GM11168 (cell line): ENCODE results near the gene VPS37C.
"Not testable (repeated sequence)": the region's sequence is repeated elsewhere in the genome, so short reads cannot be mapped to it uniquely, and the experiment has no call there.

Experiments used
- in situ Hi-C: fragments of 300-500 bp; cut with MboI; formaldehyde crosslinking; loops from one replicate; pipeline ENCODE4 v1.12.0; 2022; ENCODE audit warnings: low sequenced_read_pairs; ENCODE audit not compliant: unreplicated experiment

VPS37C gene

DNA sequence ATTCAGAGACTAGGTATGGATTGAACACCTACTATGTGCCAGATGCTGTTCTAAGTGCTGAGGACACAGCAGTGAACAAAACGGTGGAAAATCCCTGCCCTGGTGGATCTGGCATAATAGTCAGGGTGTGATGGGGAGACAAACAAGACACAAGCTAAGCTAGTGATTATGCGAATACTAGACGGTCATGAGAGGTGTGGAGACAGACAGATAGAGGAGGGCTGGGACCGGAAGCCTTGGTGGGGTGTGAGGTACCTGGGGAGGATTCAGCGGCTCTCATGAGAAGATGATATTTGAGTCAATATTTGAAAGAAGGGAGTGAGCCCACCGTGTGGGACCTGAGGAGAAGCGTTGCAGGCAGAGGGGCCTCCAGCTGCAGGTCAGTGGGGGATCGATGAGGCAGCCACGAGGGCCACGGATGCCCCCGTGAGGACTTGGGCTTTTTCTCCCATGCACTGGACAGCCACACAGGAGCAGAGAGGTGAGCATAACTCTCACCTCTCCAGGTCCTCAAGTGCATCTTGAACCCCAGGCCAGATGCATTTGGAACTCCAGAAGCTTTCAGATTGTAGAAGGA is 54.2 kb downstream of the VPS37C start:
- in situ Hi-C loops, result no loop called here

DNA sequence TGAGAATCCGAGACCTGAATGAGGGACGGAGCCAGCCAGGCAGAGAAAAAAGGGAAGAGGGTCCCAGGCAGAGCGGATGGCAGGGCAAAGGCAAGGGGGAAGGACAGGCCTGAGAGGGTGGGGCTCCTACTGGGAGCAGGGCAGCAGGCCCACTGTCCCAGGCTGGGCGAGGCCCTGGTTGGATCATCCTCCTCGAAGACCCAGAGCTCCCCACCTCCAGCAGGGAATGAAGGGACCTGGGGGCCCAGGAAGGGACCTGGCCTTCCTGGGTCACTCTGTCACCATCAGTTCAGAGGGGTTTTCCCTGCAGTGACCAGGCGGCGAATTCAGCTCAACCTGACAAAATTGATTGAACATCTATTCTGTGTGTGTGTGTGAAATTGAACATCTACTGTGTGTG is 54.9 kb downstream of the VPS37C start:
- in situ Hi-C loops, result no loop called here

DNA sequence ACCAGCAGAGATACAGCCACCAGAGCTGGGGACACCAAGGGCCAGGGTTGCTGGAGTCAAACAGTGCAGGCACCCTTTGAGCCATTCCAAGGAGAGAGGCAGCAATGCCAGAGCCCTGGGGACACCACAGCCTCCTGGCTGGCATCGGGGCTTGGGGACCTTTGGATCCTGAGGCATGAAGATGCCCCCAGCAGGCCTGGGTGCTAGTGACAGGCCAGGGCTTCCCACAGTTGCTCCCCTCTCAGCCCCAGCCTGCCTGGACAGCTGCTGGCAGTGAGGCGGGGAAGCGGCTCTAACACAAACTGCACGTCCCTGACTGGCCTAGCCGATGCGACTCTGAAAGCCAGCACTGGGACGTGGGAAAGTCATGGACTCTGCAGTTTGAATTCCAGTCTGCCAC is 56.3 kb downstream of the VPS37C start:
- in situ Hi-C loops, result no loop called here

DNA sequence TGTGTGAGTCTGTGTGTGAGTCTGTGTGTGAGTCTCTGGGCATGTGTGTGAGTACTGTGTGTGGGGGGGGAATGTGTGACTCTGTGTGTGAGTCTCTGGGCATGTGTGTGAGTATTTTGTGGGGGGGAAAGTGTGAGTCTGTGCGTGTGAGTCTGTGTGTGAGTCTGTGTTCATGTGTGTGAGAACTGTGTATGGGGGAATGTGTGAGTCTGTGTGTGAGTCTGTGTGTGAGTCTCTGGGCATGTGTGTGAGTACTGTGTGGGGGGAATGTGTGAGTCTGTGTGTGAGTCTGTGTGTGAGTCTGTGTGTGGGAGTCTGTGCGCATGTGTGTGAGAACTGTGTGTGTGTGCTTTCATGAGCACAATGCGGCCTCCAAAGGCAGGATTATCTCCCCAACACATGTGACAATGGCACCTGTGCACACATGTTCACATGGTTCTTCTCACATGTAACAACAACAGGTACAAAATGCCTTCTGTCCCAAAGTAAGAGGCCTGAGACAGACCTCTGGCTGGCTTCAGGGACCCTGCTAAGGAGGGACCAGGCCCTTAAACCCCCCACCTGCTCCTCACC is 57.3 kb downstream of the VPS37C start:
- in situ Hi-C loops, result no loop called here

DNA sequence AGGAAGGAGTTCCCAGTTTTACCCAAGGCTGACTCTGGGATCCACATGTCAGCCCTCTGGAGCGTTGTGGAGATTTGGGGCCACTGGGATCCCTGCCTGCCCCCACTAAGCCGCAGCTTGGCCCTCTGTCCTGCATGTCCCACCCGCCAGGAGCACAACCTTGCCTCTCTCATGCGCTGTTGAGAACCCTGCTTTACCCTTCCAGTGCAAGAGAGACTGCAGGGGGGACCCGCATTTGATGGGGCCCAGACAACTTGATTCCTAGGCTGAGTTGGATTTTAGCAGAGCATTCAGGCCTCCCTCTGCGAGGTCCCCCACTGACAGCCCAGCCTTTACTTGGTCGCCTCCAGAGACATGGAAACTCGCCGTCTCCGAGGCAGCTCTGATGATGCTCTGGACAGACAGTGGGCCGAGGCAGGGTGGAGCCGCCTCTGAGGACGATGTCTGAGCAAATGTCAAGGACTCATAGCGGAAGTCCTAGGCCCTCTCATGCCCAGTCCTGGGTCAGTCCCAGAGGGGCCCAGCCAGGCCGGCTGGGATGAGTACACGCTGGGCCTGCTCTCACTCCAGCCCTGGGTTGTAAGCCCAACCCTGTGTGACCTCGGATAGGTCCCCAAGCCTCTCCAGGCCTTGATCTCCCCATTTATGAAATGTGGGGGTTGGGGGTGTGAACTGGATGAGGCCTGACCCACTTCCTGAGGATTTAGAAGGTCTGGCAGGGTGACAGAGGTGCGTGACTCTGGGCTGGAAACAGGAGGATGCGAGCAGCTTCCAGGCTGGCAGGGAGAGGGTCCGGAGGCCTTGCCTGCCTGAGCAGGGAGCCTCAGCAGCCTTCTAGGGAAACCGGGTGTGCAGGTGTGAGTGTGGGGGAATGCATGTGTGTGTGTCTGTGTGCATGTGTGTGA is 58.3 kb downstream of the VPS37C start:
- in situ Hi-C loops, result no loop called here

DNA sequence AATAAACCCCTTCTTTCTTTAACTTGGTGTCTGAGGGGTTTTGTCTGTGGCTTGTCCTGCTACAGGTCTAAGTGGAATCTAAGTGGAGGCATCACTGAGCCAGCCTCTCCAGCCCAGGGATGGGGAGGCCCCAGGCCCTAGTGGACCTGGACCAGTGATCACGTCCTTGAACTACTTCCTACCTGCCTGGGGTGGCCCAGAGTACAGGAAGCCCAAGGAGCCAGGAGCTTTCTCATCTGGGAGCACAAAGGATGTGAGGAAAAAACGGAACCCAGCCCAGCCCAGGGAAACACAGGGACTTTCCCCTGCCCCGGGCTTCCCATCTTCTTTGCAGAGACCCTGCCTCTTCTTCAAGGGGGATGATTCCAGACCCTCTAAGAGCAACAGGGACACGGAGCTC is 62.4 kb downstream of the VPS37C start:
- in situ Hi-C loops, result no loop called here

DNA sequence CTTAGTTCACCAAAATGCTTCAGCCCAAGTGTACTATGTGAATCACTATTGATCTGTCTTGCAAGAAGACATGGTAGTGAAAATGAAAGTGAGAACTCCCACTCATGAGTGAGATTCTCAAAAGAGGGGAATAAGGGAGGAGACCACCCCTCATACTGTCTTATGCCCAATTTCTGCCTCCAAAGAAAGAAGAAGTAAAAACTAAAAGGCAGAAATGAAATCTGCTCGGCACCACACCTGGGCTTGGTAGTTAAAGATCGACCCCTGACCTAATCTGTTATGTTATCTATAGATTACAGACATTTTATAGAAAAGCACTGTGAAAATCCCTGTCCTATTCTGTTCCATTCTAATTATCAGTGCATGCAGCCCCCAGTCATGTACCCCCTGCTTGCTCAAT is 63.0 kb downstream of the VPS37C start:
- in situ Hi-C loops, result not testable (repeated sequence)

DNA sequence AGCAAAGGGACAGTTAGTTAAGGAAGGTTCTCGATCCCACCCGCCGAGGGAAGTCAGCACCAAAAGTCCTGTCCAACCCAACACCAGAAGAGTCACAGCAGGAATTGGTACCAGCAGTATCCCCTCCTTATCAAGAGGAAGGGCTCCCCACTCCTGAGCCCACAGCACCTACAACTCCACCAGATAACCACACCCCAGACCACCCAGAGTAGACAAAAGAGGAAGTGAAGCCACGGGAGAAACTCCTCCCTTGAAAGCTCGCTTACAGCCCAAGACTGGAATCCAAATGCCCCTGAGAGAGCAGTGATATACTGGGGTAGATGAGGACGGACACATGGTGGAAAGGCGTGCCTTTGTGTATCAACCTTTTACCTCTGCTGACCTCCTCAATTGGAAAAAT is 66.2 kb downstream of the VPS37C start:
- in situ Hi-C loops, result no loop called here

DNA sequence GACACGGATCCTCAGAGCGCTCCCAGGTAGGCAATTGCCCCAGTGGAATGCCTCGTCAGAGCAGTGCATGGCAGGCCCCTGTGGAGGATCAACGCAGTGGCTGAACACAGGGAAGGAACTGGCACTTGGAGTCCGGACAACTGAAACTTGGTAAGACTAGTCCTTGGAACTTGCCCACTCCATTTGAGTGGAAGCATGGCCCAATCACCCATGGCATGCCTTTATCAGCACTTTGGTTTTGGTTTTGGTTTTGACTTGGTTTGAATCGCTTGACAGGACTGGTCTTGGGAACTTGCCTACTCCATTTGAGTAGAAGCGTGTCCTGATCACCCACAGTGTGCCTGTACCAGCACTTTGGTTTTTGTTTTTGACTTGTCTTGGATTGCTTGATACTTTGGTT is 67.1 kb downstream of the VPS37C start:
- in situ Hi-C loops, result not testable (repeated sequence)

DNA sequence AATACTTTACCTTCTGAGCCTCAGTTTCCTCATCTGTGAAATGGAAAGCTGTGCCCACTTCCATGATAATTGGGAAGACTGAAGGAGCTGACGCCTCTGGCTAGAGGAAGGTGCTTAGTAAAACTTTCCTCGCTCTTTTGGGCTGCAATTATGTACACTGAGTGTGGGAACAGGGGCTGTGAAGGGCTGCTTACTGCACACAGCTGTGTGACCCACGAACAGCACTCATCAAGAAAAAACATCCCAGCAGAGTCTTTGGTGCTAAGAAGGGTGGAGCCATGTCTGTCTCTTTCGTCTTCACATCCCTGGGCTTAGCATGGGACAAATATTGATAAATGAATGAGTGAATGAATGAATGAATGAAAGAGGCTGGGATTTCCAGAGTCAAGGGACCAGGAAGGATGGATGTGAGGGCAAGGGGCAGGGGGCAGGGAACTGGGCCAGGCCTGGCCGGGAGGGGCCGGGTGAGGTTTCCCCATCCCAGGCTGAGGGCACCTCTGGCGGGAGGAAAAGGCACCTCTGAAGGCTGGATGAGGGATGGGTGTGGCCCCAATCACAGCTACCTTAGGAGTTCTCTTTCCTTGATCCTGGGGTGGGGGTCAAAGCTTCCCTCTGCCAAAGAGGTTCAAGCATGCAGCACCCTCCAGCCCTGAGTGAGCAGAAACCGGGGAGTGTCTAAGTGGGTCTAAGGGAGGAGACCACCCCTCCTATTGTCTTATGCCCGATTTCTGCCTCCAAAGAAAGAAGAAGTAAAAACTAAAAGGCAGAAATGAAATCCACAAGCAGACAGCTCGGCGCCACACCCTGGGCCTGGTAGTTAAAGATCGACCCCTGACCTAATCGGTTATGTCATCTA is 68.1 kb downstream of the VPS37C start:
- in situ Hi-C loops, result no loop called here

DNA sequence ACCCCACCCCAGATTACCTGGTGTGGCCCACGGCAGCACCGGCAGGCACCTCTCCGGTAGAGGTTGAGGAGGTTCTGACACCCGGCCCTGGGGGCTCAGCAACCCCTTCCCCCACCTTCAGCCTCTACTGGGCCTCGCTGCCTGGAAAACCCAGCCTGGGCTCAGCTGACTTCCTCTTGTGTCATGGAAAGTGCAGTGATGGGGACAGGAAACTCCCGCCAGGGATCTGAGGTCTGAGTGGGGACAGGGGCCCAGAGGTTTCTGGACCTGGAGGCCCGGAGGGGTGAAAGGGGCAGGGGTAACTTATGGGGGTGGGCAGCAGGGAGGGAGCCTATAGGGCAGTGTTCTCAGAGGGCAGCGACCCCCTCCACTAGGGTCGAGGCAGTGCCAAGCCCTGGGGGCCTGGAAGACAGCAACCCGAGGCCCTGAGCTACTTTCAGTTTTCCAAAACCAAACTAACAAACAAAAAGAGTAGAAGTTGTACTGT is 68.9 kb downstream of the VPS37C start:
- in situ Hi-C loops, result no loop called here

DNA sequence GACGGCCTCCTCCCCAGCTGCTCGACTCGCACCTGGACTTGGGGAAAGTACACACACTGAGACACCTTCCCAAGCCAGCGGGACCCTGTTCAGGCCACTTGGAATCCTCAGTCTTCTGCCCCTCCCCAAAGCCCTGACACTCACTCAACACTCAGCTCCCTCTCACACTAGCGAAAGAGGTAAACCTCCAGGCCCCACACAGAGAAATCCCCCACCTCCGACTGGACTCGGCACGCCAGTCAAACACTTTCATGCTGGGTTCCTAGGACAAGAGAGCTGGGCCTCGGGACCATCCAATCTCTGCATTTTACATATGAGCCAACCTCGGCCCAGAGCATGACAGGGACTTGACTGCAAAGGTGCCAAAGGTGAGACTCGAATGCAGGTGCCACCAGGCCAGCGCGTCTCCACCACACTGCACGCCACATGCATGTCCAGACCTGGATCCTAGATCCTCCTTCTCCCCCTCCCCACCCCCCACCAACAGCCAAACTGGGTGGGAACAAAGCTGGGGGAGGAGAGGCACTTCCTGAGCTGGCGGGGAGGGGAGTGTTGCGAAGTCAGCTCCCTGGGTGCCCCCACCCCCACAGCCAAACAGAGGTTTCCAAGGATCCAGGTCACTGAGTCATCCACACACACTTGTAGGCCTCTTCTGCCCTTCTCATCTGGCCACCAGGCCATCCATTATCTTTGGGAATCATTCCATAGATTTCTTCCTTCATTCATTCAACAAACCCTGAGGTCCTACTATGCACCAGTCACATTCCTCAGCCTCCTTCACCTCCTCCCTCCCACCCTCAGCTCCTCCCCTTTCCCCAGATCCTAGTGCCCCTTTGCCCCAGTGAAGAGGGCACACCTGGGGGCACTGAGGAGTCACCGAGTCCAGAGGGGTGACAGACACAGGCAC is 69.6 kb downstream of the VPS37C start:
- in situ Hi-C loops, result no loop called here

DNA sequence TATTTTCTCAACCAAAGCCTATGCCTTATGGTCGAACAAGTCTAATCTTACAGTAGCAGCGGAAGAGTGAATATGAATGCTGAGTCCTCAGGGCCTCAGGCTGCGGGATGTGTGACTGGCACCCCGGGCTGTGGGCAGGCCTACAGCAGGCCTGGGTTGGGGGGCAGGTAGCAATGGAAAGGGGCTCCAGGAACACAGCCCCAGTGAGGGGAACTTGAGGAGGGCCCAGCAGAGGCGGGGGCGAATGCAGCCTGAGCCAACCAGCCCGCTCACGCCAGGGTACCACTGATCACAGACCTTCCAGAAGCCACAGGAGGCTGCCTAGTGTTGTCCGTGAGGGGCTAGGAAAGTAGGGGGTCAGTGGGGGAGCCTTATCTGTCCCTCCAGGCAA is 70.2 kb downstream of the VPS37C start:
- in situ Hi-C loops, result no loop called here

DNA sequence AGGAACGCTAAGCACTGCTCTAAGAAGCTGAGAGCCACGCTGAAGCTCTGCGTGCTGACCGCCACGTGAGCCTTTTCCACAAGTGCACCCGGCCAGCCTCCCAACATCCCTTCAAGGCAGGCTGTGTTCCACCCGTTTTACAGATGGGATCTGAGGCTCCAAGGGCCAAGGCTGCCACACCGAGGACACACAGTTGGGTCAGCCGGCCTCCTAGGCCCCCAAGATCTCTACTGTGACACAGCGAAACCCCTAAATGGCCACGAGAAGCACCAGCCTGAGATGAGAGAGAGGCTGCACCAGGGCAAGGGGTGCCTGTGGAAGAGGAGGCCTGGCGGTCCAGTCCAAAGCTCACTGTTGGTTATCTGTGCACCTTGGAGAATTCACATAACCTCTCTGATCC is 70.7 kb downstream of the VPS37C start:
- in situ Hi-C loops, result no loop called here

DNA sequence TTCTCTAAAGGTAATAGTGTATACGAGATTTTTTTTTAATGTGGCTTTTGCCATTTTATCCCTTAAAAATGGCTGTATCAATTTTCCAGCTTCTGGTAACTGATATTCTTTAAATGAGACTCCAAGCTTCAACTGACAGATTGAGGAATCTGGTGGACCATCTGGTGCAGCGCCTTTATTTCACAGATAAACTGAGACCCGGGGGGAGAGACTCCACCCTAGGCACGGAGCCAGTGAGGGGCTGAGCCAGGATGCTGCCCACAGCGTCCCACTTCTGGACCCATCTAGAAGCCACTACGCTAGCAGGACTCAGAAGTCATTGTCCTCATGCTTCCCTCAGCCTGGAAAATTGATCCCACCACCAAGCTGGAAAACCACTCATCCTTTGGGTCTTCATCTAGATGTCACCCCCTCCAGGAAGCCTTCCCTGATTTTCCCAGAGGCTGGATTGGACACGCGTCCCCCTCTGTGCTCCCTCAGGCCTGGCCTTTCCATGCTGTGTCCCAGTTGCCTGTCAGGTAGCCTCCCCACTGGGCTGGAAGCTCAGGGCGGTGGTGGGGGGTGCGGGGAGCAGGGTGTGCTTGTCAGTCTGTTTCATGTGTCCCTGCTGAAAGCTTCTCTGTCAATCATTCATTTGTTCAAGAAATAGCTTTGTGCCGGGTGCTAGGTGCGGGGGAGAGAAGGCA is 71.3 kb downstream of the VPS37C start:
- in situ Hi-C loops, result no loop called here

DNA sequence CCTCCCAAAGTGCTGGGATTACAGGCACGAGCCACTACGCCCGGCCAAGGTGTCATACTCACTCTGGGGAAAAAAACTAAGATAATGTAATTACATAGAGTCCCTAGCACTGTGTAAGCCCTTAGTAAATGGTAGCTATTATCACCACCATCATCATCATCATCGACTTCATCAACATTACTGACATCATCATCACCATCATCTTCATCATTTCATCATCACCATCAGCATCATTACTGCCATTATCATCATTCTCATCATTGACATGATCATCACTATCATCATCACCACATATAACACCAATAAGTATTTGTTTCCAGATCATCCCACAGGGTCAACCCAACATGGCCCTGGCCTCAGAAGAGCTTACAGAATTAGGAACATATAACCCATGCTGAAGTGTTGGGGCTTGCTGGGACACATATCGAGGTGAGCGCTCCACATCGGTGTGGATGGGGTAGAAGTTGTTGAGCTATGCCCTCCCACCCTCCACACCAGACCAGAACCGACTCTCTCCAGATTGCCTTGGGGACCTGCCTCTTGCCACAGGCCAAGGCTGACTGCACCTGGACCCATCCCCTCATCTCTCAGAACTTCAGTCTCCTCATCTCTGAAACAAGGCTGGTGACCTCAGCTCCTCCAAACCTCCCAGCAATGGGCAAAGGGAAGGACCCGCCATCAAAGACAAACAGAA is 73.7 kb downstream of the VPS37C start:
- in situ Hi-C loops, result no loop called here

DNA sequence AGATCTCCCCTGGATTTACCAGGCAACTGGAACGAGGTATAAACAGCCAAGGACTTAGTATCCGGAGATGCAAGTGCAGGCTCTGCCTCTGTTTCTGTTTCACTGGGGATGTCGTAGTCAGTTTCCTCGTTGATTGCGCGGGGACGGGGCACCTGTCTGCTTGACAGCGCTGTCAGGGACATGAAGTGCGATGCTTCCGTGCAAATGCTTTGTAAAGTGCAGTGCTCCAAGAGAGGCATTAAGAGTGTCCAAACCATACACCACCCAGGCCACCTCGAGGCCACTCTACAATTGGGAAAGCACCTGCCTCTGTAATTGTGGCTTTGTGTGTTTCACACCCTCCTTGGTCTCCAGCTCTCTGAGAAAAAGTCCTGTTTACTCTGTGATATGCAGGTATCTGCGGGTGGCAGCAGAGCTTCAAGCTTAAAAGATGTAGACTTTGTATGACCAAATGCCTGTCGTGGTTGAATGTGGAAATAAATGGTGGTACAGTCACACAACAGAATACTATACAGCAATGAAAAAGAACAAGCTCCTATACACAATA is 77.6 kb downstream of the VPS37C start:
- in situ Hi-C loops, result no loop called here

DNA sequence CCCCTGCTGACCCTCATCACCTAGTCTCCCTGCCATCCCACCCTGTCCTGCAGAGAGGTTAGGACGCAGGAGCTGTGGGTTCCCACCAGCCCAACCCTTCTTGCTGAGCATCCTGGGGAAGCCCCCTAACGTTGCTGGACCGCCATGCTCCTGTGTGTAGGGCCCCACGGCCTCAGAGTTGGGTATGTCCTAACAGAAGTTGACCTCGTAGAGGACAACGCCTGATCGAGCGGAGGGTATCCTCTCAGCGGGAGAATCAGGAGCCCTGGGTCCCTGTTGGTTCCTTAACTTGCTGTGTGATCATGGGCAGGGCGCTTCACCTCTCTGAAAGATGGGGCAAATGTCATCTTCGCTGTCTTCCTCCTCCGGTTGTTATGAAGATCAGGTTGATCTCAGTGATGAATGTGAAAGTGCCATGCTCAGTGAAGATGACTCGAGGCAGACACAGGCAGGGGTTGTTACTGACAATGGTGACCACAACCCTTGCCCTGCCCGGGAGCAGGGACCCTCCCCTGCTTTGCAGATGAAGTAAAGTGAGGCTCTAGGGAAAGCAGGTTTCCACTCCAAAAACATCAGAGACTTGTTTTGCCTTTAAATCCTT is 78.2 kb downstream of the VPS37C start:
- in situ Hi-C loops, result no loop called here
